ENCODE measurements around the gene TENM3.

The TENM3 gene

DNA sequence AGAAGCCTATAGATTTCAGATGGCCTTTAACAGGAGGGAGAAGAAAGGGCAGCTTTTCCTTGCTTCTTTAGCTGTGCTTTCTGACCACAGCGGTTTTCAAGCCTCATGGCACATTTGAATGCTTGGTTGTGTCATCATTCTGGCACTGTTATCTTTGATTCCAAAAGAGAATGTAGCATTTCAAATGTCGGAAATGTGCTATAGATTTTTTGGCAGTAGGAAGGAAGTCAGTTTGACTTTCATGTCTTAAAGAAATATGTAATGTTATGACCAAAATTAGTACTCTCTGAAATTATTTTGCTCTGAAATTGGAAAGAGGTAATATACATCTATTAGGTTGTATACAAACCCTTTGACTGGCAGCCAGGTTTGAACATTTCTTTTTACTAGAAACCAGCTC, 171.9 kb downstream of the TENM3 start:
- DNase-seq = no peak

DNA sequence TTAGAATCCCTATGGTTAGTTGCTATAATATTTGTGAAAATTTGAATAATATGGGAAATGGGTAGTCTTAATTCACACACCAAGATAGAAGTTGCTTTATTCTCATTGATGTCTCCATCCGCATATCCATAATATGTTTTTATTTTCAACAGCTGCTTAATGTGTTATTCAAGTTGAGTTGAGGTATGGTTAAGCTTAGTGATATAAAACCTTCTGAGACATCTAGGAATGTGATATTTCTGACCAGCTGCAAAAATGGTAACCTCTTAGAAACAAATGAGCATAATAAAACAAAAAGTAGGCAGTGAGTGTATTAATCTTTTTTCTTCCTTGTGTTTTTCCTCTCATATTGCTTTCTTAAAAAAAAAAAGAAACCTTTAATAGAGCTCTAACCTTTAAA, 172.9 kb downstream of the TENM3 start:
- no peak for DNase-seq

DNA sequence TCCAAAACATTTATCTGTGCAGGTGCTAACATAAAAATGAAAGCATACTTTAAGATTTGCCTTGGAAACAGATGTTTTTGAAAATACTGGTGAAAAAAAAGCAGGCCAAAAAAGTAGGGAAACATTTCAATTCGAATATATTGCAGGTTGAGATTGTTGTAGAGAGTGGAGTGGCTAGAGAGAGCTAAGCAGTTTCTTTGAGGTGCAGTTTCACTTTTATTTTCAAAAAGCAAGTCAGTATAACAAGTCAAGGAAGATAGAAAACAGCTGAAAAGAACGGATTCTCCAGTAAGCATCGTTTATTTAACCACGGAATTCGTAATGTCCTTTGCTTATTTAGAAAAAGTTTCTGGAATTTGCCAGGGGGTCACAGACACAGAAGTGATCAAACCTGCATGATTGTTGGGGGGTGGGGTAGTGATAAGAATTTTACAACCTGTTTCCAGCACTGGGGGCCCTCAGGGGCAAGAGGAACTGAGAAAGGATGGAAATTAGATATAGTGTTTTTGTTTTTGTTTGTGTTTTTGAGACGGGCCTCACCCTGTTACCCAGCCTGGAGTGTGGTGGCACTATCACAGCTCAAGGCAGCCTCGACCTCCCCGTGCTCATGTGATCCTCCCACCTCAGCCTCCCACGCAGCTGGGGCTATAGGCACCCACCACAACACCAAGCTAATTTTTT, 175.0 kb downstream of the TENM3 start:
- DNase-seq = no peak

DNA sequence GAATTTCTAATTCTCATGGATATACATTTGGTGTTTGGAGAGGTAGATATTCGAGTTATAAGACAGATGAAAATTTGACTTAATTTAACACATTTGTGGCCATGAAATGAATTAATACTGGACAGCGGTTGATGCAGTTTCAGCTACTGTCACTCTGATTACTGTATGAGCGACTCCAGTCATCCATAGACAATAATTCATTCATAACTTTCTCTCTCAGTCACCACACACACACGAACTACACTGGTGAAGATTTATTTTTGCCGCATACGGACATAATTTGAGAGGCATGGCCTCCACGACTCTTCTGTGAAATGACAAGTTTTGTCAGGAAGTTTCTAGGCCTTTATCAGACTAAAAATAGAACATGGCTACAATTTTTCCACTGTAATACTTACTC, 177.0 kb downstream of the TENM3 start:
- DNase-seq = no peak

DNA sequence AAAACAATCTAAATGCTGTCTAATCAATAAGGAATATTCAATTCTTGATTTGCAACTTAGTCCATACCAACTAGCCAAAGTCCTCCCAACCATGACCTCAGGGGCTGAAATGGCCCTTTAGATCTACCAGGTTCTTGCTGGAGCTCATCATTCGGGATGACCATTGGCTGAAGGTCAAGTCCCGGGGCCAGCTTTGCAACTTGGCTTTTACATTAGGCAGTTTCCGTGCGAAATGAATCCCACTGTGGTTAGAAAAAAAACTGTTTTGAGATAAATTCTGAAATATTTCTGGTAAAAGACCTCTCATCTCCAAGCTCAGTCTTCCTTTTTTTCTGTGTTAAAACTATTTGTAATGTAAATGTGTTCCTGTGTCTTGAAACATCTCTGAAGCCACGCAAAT, 178.6 kb downstream of the TENM3 start:
- no peak for DNase-seq

DNA sequence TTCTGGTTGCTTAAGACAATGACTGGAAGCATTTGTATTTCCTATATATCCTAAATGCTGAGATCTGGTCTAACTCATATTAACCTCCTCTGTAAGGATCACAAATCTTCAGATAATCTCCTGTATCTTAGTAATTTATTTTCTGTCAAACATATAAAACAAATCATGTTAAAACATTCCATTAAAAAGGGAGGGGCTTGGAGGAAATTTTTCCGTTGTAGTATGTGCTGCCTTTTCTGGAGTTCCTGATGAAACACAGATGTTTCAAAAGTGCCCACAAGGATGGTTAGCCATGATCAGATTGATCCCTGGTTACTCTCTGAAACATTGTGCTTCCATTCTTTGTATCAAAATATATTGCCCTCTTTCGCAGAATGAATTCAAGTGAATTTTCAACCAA, 182.1 kb downstream of the TENM3 start:
- DNase-seq = no peak

DNA sequence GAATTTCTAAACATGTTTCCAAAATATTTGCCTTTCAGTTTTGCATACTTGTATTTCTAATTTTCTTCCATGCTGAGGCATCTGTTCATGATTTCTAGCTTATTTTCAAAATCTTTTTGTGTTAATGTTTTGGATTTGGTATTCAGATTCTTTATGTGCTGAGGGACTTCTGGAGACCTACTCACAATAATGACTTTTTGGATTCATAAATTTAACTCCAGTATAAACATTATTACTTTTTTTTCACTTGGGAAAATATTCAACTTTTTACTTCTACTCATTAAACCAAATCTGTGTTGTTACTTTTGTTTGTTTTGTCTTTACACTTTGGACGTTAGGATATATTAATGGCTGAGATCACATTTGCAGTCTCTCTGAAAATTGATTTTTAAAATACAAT, 183.7 kb downstream of the TENM3 start:
- no peak for DNase-seq

DNA sequence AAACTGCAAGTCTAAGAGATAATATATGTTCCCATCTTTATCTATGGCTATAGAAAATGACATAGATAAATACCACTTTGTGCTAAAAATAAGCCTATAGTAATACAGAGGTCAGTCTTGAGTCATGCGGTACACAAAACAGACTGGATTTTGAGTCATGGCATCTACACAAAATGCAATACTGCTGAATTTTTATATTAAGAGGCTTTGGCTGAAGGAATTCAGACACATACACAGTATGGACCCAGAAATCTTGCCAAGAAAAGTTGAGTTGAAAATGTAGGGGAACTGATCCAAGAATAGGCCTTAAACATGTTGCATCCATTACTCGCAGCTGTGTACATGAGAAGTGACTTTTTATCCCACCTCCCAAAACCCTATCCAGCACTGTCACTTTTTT, 184.4 kb downstream of the TENM3 start:
- no peak for DNase-seq

DNA sequence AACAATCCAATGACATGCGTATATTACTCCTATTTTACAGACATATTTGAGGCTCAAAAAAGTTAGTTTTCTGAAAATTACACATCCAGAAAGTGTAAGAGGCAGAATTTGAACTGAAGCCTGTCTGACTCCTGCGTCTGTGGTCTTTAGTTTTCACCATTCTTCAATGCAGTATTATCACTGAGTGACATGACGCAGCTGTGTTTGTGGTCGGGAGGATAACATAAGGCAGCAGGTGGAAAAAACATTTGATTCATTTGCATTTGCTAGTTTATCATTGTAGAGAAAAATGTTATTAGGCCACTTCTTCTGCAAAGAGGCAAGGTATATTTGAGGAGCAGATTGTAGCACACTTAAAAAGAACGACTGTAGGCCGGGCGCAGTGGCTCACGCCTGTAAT, 186.7 kb downstream of the TENM3 start:
- no peak for DNase-seq

DNA sequence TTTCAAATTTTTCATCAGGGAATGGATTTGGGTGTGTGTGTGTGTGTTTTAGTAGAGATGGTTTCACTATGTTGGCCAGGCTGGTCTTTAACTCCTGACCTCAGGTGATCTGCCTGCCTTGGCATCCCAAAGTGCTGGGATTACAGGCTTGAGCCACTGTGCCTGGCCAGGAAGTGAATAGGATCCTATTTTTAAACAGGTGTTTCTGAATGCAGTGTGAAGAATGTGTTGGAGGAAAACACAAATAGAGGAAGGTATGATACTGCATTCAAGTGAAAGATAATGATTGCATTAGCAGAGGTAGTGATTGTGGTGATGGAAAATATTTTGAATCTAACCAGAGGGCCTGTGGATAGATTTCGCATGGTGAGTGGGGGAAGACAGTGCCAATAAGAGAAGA, 189.6 kb downstream of the TENM3 start:
- no peak for DNase-seq

DNA sequence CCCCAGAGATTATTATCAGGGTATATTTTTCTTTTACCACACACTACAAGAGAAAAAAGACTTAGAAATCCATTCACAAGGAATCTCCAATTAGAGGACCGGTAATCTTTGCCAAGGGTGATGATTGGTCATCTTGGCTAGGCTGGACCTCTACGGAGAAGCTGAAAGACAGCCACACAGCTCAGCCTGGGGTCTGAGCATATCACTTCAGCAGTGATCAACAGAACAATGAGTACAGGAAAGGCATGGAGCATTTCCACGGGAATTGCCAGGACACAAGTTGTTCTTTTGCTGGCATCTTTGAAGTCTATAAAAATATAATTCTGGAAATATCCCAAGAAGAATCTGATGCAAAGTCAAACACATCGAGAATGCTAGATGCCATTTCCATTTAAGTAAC, 191.5 kb downstream of the TENM3 start:
- no peak for DNase-seq

DNA sequence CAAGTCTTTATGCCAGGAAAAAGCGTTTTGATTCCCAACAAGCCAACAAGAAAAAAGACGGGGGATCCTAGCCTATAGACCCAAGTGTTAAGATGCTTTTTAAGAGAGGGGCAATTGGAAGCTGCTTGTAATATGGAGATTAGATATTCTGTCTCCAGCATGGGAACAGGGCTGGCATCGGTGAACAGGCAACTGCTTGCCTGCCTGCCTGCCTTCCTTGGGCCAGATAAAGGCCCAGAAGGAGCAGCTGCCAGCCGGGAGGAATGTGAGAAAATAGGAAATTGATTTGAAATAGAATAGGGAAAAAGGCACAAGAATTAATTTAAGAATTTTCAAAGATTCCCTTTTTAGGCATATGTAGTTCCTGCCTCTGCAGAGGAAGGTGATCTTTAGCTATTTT, 192.2 kb downstream of the TENM3 start:
- no peak for DNase-seq

DNA sequence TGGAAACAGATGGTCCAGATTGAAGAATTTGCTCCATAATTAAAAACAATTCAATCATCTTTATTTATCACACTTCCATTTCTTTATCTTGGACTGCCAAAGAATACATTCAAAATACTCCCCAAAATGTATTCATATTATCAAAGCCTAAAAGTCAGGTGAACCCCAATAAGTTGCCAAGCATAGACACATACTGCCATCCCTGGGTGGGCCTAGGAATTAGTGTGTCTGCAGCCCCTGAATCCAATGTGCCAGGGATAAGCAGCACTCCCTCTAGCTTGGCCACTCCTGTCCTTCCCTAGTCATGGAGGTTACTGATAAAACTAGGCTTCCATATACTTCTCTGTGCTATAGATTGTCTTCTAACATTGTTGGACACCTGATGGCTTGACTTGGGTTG, 199.9 kb downstream of the TENM3 start:
- no peak for DNase-seq

DNA sequence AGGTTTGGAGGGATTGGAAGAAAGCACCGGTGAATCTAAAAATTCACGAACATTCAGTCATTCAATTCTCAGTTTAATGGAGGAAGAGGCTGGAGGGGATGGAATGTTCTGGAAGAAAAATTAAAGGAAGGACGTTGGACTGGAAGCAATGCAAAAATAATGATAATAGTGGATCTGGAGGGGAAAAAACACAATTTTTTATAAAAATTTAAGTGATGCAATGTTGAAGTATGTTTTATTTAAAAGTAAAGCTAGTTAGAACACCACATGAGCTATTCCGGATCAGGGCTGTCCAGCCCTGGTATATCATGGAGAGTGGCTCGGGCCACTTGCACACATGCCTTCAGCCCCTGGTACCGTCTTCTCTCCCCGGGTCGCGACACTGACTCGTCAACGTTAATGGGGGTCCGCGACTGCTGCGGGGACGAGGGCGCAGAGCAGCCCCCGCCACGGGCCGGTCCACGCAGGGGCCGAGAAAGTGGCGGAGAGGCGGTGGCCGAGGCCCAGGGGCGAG, 204.6 kb downstream of the TENM3 start:
- DNase-seq = no peak

DNA sequence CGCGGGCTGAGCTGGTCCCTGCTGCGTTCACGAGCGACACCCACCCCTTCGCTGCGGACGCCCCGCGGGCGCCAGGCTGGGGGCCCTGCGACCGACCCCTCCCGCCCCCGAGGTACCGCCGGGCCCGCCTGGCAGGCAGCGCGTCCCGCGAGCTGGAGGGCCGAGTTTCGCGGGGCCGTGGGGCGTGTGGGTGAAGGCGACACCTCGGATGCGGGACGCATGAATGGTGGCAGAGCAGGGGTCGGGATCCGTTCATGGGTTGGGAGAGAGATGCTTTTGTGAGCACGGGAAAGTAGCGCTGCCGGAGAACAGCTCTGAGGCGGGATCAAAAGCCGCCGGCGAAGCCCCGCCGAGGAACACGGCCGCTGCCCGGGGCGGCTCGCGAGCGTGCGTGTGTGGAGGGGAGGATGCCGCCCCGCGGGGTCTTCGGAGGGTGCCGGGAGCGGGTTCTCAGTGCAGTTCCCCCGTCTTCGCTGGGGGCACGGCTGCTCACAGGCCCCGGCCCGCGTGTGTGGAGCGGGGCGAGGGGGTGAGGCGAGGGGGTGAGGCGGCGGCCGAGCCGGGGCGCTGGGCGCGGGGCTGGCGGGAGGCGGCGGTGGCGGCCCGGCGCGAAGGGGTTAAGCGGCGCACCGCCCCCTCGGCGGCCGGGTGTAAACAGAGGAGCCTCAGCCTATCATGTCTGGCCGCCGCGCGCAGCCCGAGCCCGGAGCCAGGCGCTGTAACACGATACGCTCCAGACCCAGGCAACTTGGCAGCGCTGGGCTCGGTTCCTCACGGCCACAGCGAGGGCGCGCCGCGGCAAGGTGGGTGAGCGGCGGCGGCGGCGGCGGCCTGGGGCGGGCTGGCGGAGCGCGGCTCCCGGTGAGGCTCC, 205.3 kb downstream of the TENM3 start:
- DNase-seq = no peak

DNA sequence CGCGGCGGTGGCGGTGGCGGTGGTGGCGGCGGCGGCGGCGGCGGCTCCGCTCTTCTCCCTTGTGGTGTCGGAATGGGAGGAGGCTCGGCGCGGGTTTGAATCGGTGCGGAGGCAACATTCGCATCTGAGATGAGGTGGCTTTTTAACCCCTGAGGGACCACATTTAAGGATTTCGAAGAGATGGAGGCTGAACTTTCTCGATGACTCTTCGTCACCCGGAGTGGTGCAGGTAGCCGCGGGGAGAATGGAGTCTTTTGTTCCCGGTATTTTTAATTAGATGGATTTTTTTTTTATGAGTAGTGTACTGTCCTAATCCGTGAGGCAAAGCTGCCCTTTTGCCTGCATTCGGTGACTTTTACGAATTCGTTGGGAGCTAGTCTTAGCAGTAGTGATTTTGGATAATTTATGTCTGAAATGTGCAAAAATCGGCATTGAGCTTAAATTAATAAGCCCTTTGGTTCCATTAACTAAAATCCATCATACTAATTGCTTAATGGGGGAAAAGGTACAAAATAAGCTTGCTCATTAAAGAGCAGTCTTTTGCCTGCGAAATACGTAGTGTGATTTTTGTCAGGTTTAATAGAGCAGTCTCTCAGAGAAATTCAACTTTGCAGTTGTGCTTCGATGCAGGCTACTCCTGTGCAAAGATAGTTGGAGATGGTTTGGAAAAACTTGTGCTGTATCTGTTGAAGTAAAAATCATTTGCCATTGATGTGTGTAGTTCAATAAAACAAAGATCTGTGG, 206.2 kb downstream of the TENM3 start:
- DNase-seq = no peak

DNA sequence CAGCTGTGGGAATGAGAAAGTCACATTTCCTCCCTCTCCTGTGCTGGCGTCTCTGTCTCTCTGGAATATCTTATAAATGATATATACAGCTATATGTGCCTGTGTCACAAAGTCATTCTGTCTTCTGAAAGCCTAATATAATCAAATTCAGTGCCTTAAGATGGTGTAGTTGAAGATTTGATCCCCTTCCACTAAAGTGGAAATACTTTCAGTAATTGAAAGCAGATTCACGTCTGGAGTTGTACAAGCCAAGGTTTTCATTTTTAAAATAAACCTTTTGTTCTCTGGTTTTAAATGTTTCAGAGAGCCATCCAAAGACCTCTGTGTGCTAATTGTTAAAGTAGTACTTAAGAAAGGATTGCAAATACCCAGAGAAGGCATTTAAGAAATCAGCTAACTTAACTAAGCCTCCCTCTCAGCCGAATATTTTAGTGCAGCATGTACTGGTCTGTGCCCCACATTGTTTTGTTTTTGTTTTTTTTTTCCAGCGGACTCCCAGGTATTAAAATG, 206.8 kb downstream of the TENM3 start:
- no peak for DNase-seq

DNA sequence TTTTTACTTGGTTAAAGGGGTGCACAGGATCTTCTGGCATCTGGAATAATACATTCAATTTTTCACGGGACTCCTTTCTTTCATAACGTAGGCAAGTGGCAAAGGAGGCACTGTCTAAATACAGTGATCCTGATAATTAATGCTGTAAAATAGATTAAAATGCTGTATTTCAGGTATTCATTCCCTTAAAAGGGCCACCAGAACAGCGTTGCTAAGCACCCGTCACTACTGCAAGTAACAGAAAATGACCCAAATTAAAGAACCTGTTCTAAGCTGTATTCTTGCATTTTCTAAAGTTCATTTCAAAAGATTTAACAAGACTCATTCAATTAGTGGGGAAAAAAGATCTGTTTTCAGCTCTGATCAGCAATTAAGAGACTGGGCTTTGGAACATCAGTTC, 208.2 kb downstream of the TENM3 start:
- DNase-seq = no peak

DNA sequence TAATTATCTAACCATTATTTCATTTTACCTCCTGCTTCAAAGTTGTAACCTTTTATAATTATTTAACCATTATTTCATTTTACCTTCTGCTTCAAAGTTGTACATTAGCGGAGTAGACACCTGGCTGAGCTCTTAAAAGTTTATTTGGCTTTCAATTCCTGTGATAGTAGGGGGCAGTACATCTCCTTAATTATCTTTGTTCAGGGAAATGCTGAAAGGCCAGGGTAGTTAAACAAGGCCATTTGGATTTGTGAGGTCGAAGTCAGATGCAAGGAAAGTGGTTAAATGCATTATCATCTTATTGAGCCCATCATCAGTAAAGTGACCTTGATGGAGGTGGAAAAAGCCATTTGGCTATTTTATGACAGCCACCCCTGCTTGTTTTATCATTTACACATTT, 210.6 kb downstream of the TENM3 start:
- DNase-seq = no peak

DNA sequence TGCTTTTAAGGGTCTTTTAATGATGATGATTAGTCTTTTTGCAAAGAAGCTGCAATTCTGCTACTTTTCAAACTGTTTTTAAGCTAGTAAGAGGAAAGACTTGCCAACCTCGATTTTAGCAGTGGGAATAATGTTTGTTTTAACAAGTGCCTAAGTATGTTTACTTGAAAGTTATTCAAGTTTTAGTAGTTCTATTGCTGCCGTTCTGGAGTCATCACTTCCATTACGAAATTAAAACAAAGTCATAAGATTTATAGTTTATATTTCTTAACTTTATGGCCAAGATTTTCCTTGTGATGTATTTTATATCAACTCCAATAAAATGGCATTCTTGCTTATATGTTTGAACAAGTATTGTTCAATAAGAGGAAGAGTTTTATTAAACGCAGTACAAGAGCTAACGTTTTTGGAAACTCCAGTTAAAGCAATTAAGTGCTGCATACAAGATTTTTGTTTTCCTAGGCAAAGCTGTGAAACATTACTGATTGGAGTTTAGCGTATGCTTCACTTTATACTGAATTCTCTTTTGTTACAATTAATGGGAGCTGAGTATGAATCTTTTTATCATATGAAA, 211.3 kb downstream of the TENM3 start:
- no peak for DNase-seq

DNA sequence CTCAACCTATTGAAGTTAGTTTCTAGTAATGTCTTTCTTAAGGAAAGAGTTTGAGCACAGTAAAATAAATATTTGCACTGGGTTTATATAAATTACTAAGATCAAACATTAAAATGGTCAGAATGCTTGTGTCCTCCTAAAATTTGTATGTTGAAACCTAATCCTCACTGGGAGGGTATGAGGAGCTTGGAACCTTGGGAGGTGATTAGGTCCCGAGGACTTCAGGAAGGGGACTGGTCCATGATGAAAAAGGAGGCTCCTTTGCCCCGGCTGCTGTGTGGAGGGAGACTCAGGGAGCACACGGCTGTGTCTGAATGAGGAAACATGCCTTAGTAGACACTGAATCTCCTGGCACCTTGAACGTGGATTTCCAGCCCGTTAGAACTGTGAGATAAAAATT, 221.9 kb downstream of the TENM3 start:
- DNase-seq = no peak

DNA sequence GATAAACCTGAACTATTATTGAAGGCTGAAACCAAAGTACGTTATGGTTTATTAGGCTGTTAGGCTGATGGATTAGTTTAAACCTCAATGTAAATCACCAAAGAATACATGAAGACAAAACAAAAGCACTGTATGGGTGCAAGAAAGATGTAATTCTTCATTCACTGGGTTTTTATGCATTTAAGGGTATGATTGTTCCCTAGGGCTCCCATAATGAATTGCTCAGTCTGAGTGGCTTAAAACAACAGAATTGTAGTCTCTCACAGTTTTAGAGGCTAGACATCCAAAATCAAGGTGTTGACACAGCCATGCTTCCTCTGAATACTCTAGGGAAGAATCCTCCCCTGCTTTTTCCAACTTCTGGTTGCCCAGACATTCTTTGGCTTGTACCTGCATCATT, 222.8 kb downstream of the TENM3 start:
- DNase-seq = no peak

DNA sequence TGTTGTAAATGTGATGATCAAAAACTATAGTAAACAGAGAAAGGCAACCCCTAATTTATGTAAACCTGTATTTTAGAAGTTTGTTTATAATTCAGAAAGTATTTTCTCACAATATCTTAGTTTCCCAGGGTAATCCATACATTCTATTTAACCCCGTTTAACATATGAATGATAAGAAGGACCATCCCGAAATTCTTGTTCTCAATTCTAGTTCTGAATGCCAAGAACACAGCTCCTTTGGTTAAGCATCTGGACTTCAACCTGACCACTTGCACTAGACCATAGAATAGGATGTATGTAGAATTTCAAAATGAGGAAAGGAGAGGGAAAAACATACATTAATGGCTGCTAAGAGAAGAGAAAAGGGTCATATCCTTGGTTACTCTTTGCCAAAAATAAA, 227.0 kb downstream of the TENM3 start:
- DNase-seq = no peak

Measured in SHP77 treated with DMSO at 0.1 percent for 48 hours (cell line).